H1 (cell line): ENCODE results near the gene MSH4. TPM values are rescaled to one million over a fixed set of nuclear protein-coding genes. Genes with fewer than 3 reads are reported as not detected.

Experiments used
- ATF2 ChIP-seq: IDR thresholded peaks from 2 replicates; pipeline ENCODE4 v1.6.1; 2012; ENCODE audit warnings: low read length, inconsistent platforms
- BACH1 ChIP-seq: IDR thresholded peaks from 2 replicates; pipeline ENCODE4 v1.6.1; 2012; ENCODE audit warnings: low read length, improper control_type of control experiment
- BCL11A ChIP-seq, 2 experiments: IDR thresholded peaks; one replicate each; pipeline ENCODE4 v1.6.1; 2011; ENCODE audit warnings: low read depth in 2 of 2, low read length in 2 of 2, mild to moderate bottlenecking in 2 of 2
- CBX8 ChIP-seq: fragments of 300-800, 300-1000 bp; sonication (generic); IDR thresholded peaks from 2 replicates; pipeline ENCODE4 v1.7.1; 2016; ENCODE audit warnings: low read depth, low read length, borderline replicate concordance
- CHD1 ChIP-seq: IDR thresholded peaks from 2 replicates; pipeline ENCODE4 v1.6.1; 2012; ENCODE audit warnings: low read depth, low read length, improper control_type of control experiment
- CTBP2 ChIP-seq: IDR thresholded peaks from 2 replicates; pipeline ENCODE4 v1.7.0; 2011; ENCODE audit warnings: borderline replicate concordance, mild to moderate bottlenecking, moderate library complexity, mixed read lengths, low read length; ENCODE audit not compliant: insufficient read depth, insufficient read length
- EGR1 ChIP-seq: IDR thresholded peaks from 2 replicates; pipeline ENCODE4 v1.6.1; 2011; ENCODE audit warnings: low read depth, low read length, borderline replicate concordance
- EZH2 ChIP-seq: fragments of 200-600 bp; sonication (generic); IDR thresholded peaks from 2 replicates; pipeline ENCODE4 v1.7.1; 2012; ENCODE audit warnings: low read depth, mild to moderate bottlenecking, moderate library complexity, low read length, inconsistent platforms; ENCODE audit not compliant: severe bottlenecking
- FOSL1 ChIP-seq: IDR thresholded peaks from 2 replicates; pipeline ENCODE4 v1.6.1; 2011; ENCODE audit warnings: mild to moderate bottlenecking, low read depth, low read length, moderate library complexity; ENCODE audit not compliant: insufficient read depth
- JUN ChIP-seq: IDR thresholded peaks from 2 replicates; pipeline ENCODE4 v1.6.1; 2011; ENCODE audit warnings: low read depth, mild to moderate bottlenecking, improper control_type of control experiment, low read length
- MAX ChIP-seq: IDR thresholded peaks from 2 replicates; pipeline ENCODE4 v1.6.1; 2012; ENCODE audit warnings: inconsistent platforms
- NANOG ChIP-seq: IDR thresholded peaks from 2 replicates; pipeline ENCODE4 v1.6.1; 2011; ENCODE audit warnings: low read length, low read depth, mild to moderate bottlenecking, inconsistent platforms; ENCODE audit not compliant: insufficient read depth, poor library complexity, severe bottlenecking
- POLR2A ChIP-seq, 2 experiments: IDR thresholded peaks; 1 replicate in 1 of 2; 2 replicates in 1 of 2; pipeline ENCODE4 v1.6.1; 2011; ENCODE audit warnings: low read depth in 2 of 2, low read length in 2 of 2, mild to moderate bottlenecking in 2 of 2; ENCODE audit errors: control extremely low read depth in 1 of 2
- RAD21 ChIP-seq, 2 experiments: IDR thresholded peaks in 1 of 2; conservative IDR thresholded peaks in 1 of 2; 2 replicates each; pipeline ENCODE4 v1.6.1; 2011; ENCODE audit warnings: low read depth in 2 of 2, low read length in 2 of 2, improper control_type of control experiment in 1 of 2, inconsistent platforms in 1 of 2, mild to moderate bottlenecking in 1 of 2, moderate library complexity in 1 of 2
- RFX5 ChIP-seq: IDR thresholded peaks from 2 replicates; pipeline ENCODE4 v1.6.1; 2011; ENCODE audit warnings: low read depth, low read length, improper control_type of control experiment, borderline replicate concordance
- RXRA ChIP-seq: IDR thresholded peaks from 2 replicates; pipeline ENCODE4 v1.6.1; 2011; ENCODE audit warnings: low read depth, mild to moderate bottlenecking, low read length, moderate library complexity; ENCODE audit not compliant: insufficient read depth
- SIRT6 ChIP-seq: IDR thresholded peaks from one replicate; pipeline ENCODE4 v1.7.1; 2012; ENCODE audit warnings: low read length, inconsistent platforms
- SIX5 ChIP-seq: IDR thresholded peaks from 2 replicates; pipeline ENCODE4 v1.6.1; 2011; ENCODE audit warnings: mild to moderate bottlenecking, low read depth, low read length
- SP1 ChIP-seq: IDR thresholded peaks from 2 replicates; pipeline ENCODE4 v1.6.1; 2011; ENCODE audit warnings: low read depth, low read length
- TAF7 ChIP-seq: optimal IDR thresholded peaks from 2 replicates; pipeline ENCODE3; 2011; ENCODE audit warnings: low read depth, mild to moderate bottlenecking, inconsistent platforms, low read length, moderate library complexity, borderline replicate concordance
- TCF12 ChIP-seq: IDR thresholded peaks from 2 replicates; pipeline ENCODE4 v1.6.1; 2011; ENCODE audit warnings: low read depth, mild to moderate bottlenecking, low read length
- TEAD4 ChIP-seq: IDR thresholded peaks from 2 replicates; pipeline ENCODE4 v1.6.1; 2012; ENCODE audit warnings: low read depth, low read length, inconsistent platforms, mixed read lengths
- polyA plus RNA-seq, 7 experiments: library from polyadenylated mRNA; depleted of rRNA in 3 of 7; stranded (reverse) in 5 of 7; unstranded in 2 of 7; fragments of >200 nt in 5 of 7; fragments of 200-250 nt in 2 of 7; gene quantifications; 1 replicate in 5 of 7; 2 replicates in 1 of 7; 4 replicates in 1 of 7; pipeline versions ENCODE4 v1.2.1 to v1.2.3, GENCODE V29; 2011 to 2013; ENCODE audit warnings: missing spikeins in 2 of 7, mixed read lengths in 2 of 7
- total RNA-seq: library from RNA; stranded (reverse); fragmentation: NEBNext Ultra II Directional; extraction: Animal tissue kit (Norgen Biotek cat#: 25700); gene quantifications from 2 replicates; pipeline ENCODE4 v1.2.1, GENCODE V29; 2021

Gene MSH4
- total and polyA plus RNA-seq, 2 of the 8 experiments (the other 6 are each of a cell fraction or from before 2014, with no cell fraction given): 0.03 to 0.22 TPM

- peak; percentile 55; the same call in 1 of the 2 replicates for TF ChIP-seq MAX
- no peak for TF ChIP-seq EGR1
- TF ChIP-seq RFX5: no peak
- no peak for TF ChIP-seq EZH2
- peak; percentile 11 to 17; a peak in 2 of 4 replicates for TF ChIP-seq RAD21 (IDR thresholded peaks at IDR 0.05 in 1 of 2, conservative IDR thresholded peaks at IDR 0.05 in 1 of 2; ENCODE audit: low read depth in 2 of 2, low read length in 2 of 2)
- TF ChIP-seq TAF7: peak; percentile 97
- TF ChIP-seq JUN: no peak
- TF ChIP-seq RXRA: no peak
- TF ChIP-seq SIX5: no peak
- TF ChIP-seq BACH1: peak; percentile 20; the same call in 1 of the 2 replicates
- no peak for TF ChIP-seq SIRT6
- TF ChIP-seq CBX8: no peak
- TF ChIP-seq CTBP2: no peak
- no peak for TF ChIP-seq FOSL1
- no peak for TF ChIP-seq BCL11A (IDR thresholded peaks at IDR 0.05; ENCODE audit: low read depth in 2 of 2, low read length in 2 of 2)
- no peak for TF ChIP-seq TEAD4
- TF ChIP-seq TCF12: no peak
- peak; percentile 99 for TF ChIP-seq POLR2A (IDR thresholded peaks at IDR 0.05; ENCODE audit: control extremely low read depth in 1 of 2, low read depth in 2 of 2, low read length in 2 of 2)
- no peak for TF ChIP-seq CHD1
- 0 out of 2 replicates have a peak, but pooled peaks have one; percentile 19 for TF ChIP-seq ATF2
- TF ChIP-seq NANOG: peak; percentile 26
- peak; percentile 32; the same call in 1 of the 2 replicates for TF ChIP-seq SP1
These were observed 10.5 kb upstream of the MSH4 start, which contains the start of gene RABGGTB (continued) for GRCh38 chr1:75785983-75786853.
